A549 (cell line): Measurements from ENCODE around the gene AFF2.

Experiments
- BHLHE40 ChIP-seq: IDR thresholded peaks from 2 replicates; pipeline ENCODE4 v1.6.1; 2012; ENCODE audit warnings: low read depth, low read length, inconsistent platforms
- CTCF ChIP-seq: fragments of >200 bp; sonication (Bioruptor Twin); formaldehyde crosslinking; IDR thresholded peaks from 3 replicates; pipeline ENCODE4 v1.5.1; 2016
- JUN ChIP-seq, 2 experiments: fragments of >200 bp; sonication (Bioruptor Twin); formaldehyde crosslinking; IDR thresholded peaks; 2 replicates in 1 of 2; 3 replicates in 1 of 2; pipeline ENCODE4 v1.6.1; 2016 to 2017
- JUNB ChIP-seq: fragments of >200 bp; sonication (Bioruptor Twin); formaldehyde crosslinking; IDR thresholded peaks from 2 replicates; pipeline ENCODE4 v1.6.1; 2016
- KDM5A ChIP-seq: fragments of 200-600 bp; sonication (generic); IDR thresholded peaks from 2 replicates; pipeline ENCODE4 v1.6.1; 2016; ENCODE audit warnings: antibody characterized with exemption, mild to moderate bottlenecking
- MAFK ChIP-seq: fragments of 450-650 bp; IDR thresholded peaks from 2 replicates; pipeline ENCODE4 v1.6.1; 2014; ENCODE audit not compliant: partially characterized antibody
- MAX ChIP-seq: IDR thresholded peaks from 2 replicates; pipeline ENCODE4 v1.6.1; 2012
- MAZ ChIP-seq: fragments of 150-350 bp; IDR thresholded peaks from 2 replicates; pipeline ENCODE4 v1.6.1; 2014; ENCODE audit warnings: antibody characterized with exemption, low read depth, low read length, borderline replicate concordance
- POLR2A ChIP-seq: IDR thresholded peaks from 2 replicates; pipeline ENCODE4 v1.6.1; 2012; ENCODE audit warnings: mild to moderate bottlenecking, low read length
- TFCP2L1 ChIP-seq: fragments of 250-450 bp; sonication (Bioruptor Pico); IDR thresholded peaks from 2 replicates; pipeline ENCODE4 v1.5.0; 2021; ENCODE audit warnings: mild to moderate bottlenecking
- TP53 ChIP-seq: fragments of 250-450 bp; sonication (Bioruptor Pico); IDR thresholded peaks from 2 replicates; pipeline ENCODE4 v1.5.0; 2021; ENCODE audit warnings: mild to moderate bottlenecking, moderate library complexity
- ZC3H11A ChIP-seq: fragments of 450-650 bp; IDR thresholded peaks from 2 replicates; pipeline ENCODE4 v1.6.1; 2014; ENCODE audit warnings: antibody characterized with exemption, mild to moderate bottlenecking
- TF ChIP-seq, protein P1 (sequence below): IDR thresholded peaks from 2 replicates; pipeline ENCODE4 v1.6.1; 2012; ENCODE audit warnings: low read depth, borderline replicate concordance

DNA sequence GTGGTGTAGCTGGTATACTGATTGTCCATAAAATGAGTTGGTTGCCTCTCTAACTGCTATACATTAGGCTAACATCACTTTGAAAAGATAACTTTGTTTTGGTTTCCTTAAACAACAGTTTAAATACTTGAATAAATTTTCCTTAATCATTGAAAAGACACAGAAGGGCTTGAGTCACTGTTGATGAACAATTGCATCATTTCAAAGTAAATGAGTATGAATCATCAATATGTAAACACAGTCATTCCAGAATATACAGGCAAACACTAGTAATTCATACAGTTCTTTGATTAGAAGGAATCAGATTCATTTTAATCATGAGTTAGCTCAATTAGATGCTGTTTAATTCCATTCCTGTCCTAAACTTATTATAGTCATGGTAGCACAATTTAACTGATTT is 160.6 kb downstream of the AFF2 start:
- TF ChIP-seq JUNB (no peak), KDM5A (no peak), CTCF (no peak), MAZ (no peak), MAFK (no peak), TFCP2L1 (CRISPR knock-in tag) (no peak), TP53 (CRISPR knock-in tag) (no peak), ZC3H11A (no peak), POLR2A (no peak), MAX (no peak), BHLHE40 (no peak), JUN (IDR thresholded peaks at IDR 0.05) (no peak)
- TF ChIP-seq, protein P1, sequence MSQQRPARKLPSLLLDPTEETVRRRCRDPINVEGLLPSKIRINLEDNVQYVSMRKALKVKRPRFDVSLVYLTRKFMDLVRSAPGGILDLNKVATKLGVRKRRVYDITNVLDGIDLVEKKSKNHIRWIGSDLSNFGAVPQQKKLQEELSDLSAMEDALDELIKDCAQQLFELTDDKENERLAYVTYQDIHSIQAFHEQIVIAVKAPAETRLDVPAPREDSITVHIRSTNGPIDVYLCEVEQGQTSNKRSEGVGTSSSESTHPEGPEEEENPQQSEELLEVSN, result no peak
